Activated CD4-positive, alpha-beta memory T cell treated with anti-CD3 and anti-CD28 coated beads for 36 hours (primary cell): ENCODE data around the gene PPIC. TPM values are rescaled to one million over a fixed set of nuclear protein-coding genes. Genes with fewer than 3 reads are reported as not detected.

Experiments
- CTCF ChIA-PET: fragments of 350-600 bp; sonication (Branson Sonifier 250); formaldehyde crosslinking; loops from one replicate; lab custom pipeline; 2021; ENCODE audit warnings: antibody characterized with exemption, inconsistent platforms; lab: Charles Lee
- POLR2A ChIA-PET: fragments of 350-600 bp; sonication (Branson Sonifier 250); formaldehyde crosslinking; loops from one replicate; lab custom pipeline; 2021; ENCODE audit warnings: antibody characterized with exemption; lab: Charles Lee
- DNase-seq: peaks from one replicate; pipeline ENCODE4 v3.0.0-alpha.2; 2020
- H3K27ac Mint-ChIP-seq: one replicate; pipeline ENCODE4 v1.8.0; 2021; ENCODE audit warnings: mixed read lengths
- H3K27me3 Mint-ChIP-seq: one replicate; pipeline ENCODE4 v1.8.0; 2021; ENCODE audit warnings: mixed read lengths
- H3K36me3 Mint-ChIP-seq: one replicate; pipeline ENCODE4 v1.8.0; 2021; ENCODE audit warnings: mixed read lengths
- H3K4me1 Mint-ChIP-seq: one replicate; pipeline ENCODE4 v1.8.0; 2021; ENCODE audit warnings: low read depth, mixed read lengths
- H3K4me3 Mint-ChIP-seq: one replicate; pipeline ENCODE4 v1.8.0; 2021; ENCODE audit warnings: mild to moderate bottlenecking, mixed read lengths
- H3K9me3 Mint-ChIP-seq: one replicate; pipeline ENCODE4 v1.8.0; 2021; ENCODE audit warnings: mixed read lengths
- intact Hi-C: fragments of 100-400 bp; cut with micrococcal nuclease; formaldehyde crosslinking; loops from one replicate; pipeline ENCODE4 v1.15.1; 2023
- total RNA-seq, 2 experiments: library from RNA; stranded (reverse); gene quantifications; one replicate each; pipeline ENCODE4 v1.2.3, GENCODE V29; 2021

Gene PPIC
- not detected for total RNA-seq

DNA sequence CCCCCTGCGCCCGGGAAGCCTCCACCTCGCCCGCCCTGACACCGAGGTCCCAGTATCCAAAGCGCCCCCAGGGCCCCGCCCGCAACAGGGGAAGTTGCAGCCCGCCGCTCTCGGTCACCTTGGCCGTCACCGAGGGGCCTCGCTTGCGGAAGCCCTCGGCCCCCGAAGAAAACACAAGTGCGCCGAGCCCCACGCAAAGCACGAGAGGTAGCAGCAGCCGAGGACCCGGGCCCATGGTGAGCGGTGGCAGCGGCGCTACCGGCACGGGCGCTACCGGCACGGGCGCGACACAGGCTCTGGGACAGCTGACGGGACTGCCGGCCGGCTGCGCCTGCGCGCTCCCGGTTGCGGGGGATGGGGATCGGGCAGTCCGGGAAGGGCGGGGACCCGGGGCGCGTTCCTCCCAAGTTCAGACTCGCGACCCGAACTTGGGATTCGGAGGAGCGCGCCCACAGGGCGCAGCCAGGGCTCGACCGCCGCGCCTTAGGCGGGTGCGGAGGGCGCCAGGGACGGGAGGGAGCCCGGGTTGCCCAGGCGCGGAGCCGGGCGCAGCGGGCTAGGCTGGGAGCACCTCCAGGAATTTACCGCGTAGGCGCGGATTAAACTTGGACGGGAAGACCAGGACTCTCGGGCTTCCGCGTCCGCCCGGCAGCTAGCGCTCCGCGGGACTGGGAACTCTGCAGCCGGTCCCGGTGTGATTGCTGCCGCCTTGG is at the start of gene PPIC:
Gene PPIC (minus strand): TSS at position 335 of the 713 bp plus-strand sequence. CDS start 100 bp downstream, at position 235.
- H3K4me3 Mint-ChIP-seq = peak within 1 kb of the TSS; percentile 59
- no peaks in the 10 kb centered on the region for H3K9me3 Mint-ChIP-seq
- H3K27ac Mint-ChIP-seq = no peak within 1 kb of the TSS
- ChIA-PET POLR2A (no interaction called here), CTCF (no interaction called here)
- intact Hi-C loops = loop anchor here (5.0 kb wide), 1 partner anchor 56 kb away; no protein-coding TSS in a partner anchor
- DNase-seq = peak; percentile 22
- peaks cover 41% of the 10 kb centered on the region for H3K27me3 Mint-ChIP-seq
- peaks cover 11% of the 10 kb centered on the region for H3K4me1 Mint-ChIP-seq
- H3K36me3 Mint-ChIP-seq = no peaks in the 10 kb centered on the region

DNA sequence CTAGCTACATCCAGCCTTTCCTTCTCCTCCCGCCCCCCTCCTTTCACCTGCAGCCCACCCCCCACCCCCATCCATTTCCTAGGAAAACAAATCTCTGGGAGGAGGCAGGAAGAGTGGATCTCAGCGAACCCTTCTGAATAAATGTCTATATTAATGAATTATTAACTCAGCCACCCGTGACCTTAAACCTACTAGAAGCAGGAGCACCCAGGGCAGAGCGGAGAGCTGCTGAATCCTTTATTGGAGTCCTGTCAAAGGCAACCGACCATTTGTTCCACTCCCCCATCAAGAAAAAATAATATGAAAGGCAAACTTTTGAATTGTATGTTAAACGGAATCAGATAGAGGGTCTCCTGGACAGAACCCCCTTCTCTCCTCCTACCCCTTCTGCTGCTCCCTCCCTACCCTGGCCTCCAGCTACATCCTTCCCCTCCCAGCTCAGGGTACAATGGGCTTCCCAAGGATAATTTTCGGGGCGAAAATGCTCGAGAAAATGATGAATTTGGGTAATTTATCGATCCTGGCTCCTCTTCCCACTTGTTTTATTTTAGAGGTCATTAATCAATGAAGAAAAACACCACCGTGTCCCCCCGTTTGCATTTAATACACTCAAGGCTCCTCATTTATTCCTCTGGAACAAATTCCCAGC is 49.2 kb upstream of the PPIC start:
- intact Hi-C loops = no loop called here
- no peak for DNase-seq
- Mint-ChIP-seq H3K36me3 (no peaks in the 10 kb centered on the region), H3K27me3 (peaks cover 63% of the 10 kb centered on the region), H3K27ac (no peak overlapping the region), H3K4me3 (no peak overlapping the region), H3K4me1 (peaks cover 17% of the 10 kb centered on the region), H3K9me3 (no peaks in the 10 kb centered on the region)
- ChIA-PET POLR2A (no interaction called here), CTCF (no interaction called here)

DNA sequence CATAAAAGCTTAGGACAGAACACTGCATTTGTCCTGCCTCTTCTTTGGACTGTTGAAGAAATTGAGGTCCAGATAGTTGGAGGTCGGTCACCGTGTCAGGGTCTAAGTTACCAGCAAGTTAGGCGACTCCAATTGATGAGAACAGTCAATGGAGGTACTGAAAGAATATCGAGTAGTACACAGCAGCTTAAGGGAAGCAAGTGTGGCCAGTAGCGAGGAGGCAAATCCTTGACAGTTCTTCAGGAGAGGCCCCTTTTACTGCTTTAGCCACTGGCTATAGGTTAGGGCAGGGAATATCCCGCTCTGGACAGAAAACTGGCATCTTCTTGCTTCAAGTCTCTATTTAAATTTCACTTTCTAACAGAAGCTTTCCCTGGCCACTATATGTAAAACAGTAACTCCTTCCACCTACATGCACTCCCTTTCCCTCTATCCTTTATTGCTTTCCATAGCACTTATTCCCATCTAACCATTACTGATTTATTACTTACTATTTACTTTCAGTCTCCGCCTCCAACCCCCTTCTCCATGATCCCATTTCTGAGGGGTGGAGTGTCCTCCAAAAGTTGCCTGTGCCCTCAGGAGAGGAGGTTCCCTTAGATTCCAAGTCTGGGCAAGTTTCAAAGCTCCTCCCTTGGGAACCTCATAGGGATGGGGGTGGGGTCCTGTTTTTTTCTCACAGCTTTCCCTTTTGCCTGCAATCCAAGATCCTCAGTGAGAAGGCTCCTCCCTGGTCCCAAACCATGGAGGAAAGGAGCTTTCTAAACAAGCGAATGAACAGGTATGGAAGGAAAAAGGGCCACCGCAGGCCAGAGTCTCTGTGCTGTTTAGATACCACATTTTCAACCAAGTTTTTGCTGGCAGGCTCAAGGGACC is 48.4 kb upstream of the PPIC start:
- intact Hi-C loops = no loop called here
- no peak overlapping the region for H3K27ac Mint-ChIP-seq
- no peaks in the 10 kb centered on the region for H3K36me3 Mint-ChIP-seq
- no peak for DNase-seq
- H3K9me3 Mint-ChIP-seq = no peaks in the 10 kb centered on the region
- POLR2A ChIA-PET = no interaction called here
- no peak overlapping the region for H3K4me3 Mint-ChIP-seq
- CTCF ChIA-PET = no interaction called here
- peaks cover 60% of the 10 kb centered on the region for H3K27me3 Mint-ChIP-seq
- peaks cover 17% of the 10 kb centered on the region for H3K4me1 Mint-ChIP-seq

DNA sequence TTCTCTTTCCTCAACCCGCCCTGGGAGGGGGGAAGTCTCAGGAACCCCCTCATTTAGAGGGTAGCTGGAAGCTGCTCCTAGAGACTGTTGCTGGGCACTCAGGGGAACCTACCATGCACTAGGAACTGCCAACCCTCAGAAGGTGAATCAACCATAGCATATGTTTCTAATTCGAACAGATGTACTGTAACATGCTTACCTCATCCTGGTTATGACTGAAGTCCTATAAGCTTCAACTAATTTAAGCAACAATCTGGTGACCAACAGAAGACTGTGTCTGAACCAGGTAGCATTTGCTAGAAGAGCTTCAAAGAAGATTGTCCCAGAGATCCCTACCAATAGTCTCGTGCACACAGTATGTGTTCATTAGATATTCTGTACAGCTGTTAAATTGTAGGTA is 46.8 kb upstream of the PPIC start:
- Mint-ChIP-seq H3K36me3 (no peaks in the 10 kb centered on the region), H3K9me3 (no peaks in the 10 kb centered on the region), H3K27me3 (peaks cover 52% of the 10 kb centered on the region), H3K4me1 (peaks cover 10% of the 10 kb centered on the region), H3K27ac (no peak overlapping the region), H3K4me3 (no peak overlapping the region)
- intact Hi-C loops = no loop called here
- ChIA-PET CTCF (no interaction called here), POLR2A (no interaction called here)
- no peak for DNase-seq

DNA sequence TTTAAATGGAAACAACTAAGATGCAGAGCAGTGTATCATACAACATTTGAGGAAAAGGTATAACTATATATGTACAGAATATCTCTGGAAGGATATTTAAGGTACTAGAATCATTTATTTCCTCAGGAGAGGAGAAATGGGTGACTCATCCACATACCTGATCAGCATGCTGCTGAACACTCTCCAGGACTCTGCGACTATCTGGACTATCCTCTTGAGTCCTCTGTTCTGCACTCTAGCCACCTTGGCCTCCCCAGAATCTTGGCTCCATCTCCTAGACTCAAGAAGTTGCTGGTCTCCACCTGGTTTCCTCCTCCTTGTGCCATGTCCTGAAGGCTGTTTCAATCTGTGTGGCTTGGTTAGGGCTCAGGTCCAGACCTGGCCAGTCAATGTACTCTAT is 43.7 kb upstream of the PPIC start:
- CTCF ChIA-PET = no interaction called here
- Mint-ChIP-seq H3K36me3 (no peaks in the 10 kb centered on the region), H3K9me3 (no peaks in the 10 kb centered on the region), H3K27me3 (peaks cover 33% of the 10 kb centered on the region), H3K27ac (no peak overlapping the region), H3K4me3 (no peak overlapping the region), H3K4me1 (no peaks in the 10 kb centered on the region)
- POLR2A ChIA-PET = no interaction called here
- no peak for DNase-seq
- intact Hi-C loops = no loop called here

DNA sequence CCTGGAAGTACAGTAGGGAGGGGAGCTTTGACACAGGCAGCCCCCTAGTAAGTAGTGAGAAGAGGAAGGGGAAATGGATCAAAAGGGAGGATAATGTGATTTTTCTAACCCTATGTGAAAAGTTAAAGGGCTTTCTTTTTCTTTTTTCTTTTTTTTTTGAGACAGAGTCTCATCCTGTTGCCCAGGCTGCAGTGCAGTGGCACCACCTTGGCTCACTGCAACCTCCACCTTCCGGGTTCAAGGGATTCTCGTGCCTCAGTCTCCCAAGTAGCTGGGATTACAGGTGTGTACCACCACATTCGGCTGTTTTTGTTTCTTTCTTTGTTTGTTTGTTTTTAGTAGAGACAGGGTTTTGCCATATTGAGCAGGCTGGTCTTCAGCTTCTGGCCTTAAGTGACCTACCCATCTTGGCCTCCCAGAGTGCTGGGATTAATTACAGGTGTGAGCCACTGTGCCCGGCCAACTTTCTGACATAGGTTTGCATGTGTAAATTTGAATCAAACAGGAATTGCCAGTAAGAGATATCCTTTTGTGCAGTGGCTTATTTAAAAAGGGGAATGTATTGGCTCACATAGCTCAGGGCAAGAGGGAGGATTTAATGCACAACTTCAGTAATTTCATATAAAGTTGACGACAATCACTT is 39.1 kb upstream of the PPIC start:
- Mint-ChIP-seq H3K4me1 (no peaks in the 10 kb centered on the region), H3K9me3 (no peaks in the 10 kb centered on the region), H3K36me3 (no peaks in the 10 kb centered on the region), H3K27me3 (peaks cover 25% of the 10 kb centered on the region), H3K27ac (no peak overlapping the region), H3K4me3 (no peak overlapping the region)
- POLR2A ChIA-PET = no interaction called here
- DNase-seq = no peak
- CTCF ChIA-PET = no interaction called here
- intact Hi-C loops = no loop called here

DNA sequence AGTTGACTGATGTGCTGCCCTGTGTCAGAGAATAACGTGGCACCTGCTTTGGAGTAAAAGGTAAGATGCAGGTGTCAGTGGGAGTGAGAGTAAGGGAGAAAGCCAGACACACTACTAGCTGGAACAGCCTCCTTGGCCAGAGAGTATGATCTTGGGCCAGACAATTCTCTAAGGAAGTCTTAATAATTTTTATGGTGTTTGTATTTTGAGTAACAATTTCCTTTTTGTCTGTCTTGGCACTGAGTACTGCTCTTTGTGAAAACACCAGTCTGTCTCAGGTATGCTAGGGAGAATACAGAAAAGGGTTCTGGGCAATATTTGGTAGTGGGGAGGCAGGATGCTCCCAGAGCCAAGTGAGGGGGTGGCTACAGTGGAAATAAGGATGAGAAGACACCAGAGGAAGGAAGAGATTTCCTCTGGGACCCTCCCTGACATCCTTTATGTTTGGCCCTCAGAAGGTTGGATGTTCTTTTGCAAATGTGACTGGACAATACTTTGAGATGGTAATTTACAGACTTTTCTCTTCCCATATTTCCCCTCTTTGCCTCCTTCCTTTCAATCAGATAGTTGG is 31.9 kb upstream of the PPIC start:
- no peak overlapping the region for H3K4me3 Mint-ChIP-seq
- POLR2A ChIA-PET = no interaction called here
- H3K27me3 Mint-ChIP-seq = peaks cover 16% of the 10 kb centered on the region
- H3K9me3 Mint-ChIP-seq = no peaks in the 10 kb centered on the region
- no peaks in the 10 kb centered on the region for H3K36me3 Mint-ChIP-seq
- intact Hi-C loops = no loop called here
- DNase-seq = no peak
- no peaks in the 10 kb centered on the region for H3K4me1 Mint-ChIP-seq
- no peak overlapping the region for H3K27ac Mint-ChIP-seq
- CTCF ChIA-PET = no interaction called here

DNA sequence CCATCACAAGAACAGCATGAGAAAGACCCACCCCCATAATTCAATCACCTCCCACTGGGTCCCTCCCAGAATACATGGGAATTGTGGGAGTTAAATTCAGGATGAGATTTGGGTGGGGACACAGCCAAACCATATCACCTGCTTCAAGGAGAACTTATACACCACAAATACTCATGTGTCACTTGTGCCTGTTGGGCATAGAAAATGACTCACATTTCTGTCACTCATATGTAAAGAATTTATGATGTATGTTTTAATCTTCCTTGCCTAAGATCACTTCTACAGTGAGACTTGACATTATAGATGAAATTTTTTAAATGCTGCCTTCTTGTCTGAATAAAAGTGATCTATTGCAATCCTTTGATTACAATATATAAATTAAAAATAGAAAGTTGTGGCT is 29.5 kb upstream of the PPIC start:
- peaks cover 14% of the 10 kb centered on the region for H3K27me3 Mint-ChIP-seq
- no peak for DNase-seq
- H3K27ac Mint-ChIP-seq = no peak overlapping the region
- intact Hi-C loops = no loop called here
- H3K4me3 Mint-ChIP-seq = no peak overlapping the region
- no peaks in the 10 kb centered on the region for H3K36me3 Mint-ChIP-seq
- no peaks in the 10 kb centered on the region for H3K4me1 Mint-ChIP-seq
- POLR2A ChIA-PET = no interaction called here
- peaks cover 4% of the 10 kb centered on the region for H3K9me3 Mint-ChIP-seq
- CTCF ChIA-PET = no interaction called here

DNA sequence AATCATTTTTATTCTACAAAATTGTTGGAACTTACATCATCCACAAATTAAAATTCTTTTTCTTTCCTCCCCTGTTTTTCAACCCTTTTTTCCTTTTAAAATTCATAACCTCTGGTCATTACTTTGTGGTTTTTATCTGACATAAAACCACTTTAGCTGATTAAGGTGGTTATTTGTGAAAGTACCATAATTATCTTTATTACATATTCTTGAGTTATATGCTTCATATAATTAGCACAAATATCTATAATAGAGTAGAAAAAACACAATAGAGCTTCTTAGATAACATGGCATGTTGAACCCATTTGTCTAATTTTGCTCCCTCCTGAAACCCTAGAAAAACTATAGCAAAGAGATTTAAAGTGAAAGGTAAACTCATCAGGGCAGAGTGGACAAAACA is 22.9 kb upstream of the PPIC start:
- Mint-ChIP-seq H3K4me3 (no peak overlapping the region), H3K27me3 (peaks cover 8% of the 10 kb centered on the region), H3K4me1 (no peaks in the 10 kb centered on the region), H3K9me3 (peaks cover 4% of the 10 kb centered on the region), H3K27ac (no peak overlapping the region), H3K36me3 (no peaks in the 10 kb centered on the region)
- ChIA-PET POLR2A (no interaction called here), CTCF (interaction anchor here (0.8 kb wide), 1 partner anchor 11 kb away, joined by 3 read pairs; no protein-coding TSS in a partner anchor)
- intact Hi-C loops = no loop called here
- DNase-seq = no peak

DNA sequence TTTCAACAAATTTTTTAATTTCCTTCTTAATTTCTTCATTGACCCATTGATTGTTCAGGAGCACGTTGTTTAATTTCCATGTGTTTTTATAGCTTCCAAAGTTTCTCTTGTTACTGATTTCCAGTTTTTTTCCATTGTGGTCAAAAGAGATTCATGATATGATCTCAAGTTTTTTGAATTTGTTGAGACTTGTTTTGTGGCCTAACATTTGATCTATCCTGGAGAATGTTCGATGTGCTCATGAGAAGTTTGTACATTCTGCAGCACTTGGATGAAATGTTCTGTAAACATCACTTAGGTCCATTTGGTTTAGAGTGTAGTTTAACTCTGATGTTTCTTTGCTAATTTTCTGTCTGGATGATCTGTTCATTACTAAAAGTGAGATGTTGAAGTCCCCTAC is 14.7 kb upstream of the PPIC start:
- DNase-seq = no peak
- peaks cover 7% of the 10 kb centered on the region for H3K9me3 Mint-ChIP-seq
- intact Hi-C loops = no loop called here
- no peak overlapping the region for H3K27ac Mint-ChIP-seq
- POLR2A ChIA-PET = no interaction called here
- peaks cover 13% of the 10 kb centered on the region for H3K27me3 Mint-ChIP-seq
- CTCF ChIA-PET = no interaction called here
- no peaks in the 10 kb centered on the region for H3K4me1 Mint-ChIP-seq
- no peak overlapping the region for H3K4me3 Mint-ChIP-seq
- H3K36me3 Mint-ChIP-seq = no peaks in the 10 kb centered on the region

DNA sequence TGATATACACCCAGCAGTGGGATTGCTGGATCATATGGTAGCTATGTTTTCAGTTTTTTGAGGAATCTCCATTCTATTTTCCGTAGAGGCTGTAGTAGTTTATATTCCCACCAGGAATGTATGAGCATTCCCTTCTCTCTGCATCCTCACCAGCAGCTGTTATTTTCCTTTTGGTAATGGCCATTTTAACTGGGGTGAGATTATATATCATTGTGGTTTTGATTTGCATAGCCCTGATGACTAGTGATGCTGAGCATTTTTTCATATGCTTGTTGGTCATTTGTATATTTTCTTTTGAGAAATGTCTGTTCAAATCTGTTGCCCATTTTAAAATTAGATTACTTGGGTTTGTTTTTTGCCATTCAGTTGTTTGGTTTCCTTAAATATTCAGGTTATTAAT is 11.2 kb upstream of the PPIC start:
- Mint-ChIP-seq H3K9me3 (peaks cover 7% of the 10 kb centered on the region), H3K4me3 (no peak overlapping the region), H3K27ac (no peak overlapping the region), H3K27me3 (peaks cover 24% of the 10 kb centered on the region), H3K4me1 (no peaks in the 10 kb centered on the region), H3K36me3 (no peaks in the 10 kb centered on the region)
- POLR2A ChIA-PET = no interaction called here
- CTCF ChIA-PET = no interaction called here
- intact Hi-C loops = no loop called here
- no peak for DNase-seq

DNA sequence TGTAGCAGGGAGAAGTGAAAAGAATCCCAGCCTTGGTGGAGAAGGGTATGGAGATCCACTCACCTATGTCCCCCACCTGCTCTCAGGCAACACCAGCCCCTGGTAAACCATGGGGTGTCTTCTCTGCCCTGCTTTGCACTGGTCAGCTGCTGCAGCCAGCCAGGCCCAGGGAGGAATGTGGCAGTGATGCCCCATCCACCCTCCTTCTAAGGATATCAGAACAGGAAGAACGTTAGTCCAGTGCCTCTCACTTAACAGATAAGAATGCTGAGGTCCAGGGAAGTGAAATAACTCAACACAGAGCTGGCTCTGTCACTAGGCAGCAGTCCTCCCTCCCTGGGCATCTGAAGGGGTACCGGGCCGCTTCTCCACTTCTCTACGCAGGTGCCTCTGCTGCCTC is 9.7 kb upstream of the PPIC start:
- no peak for DNase-seq
- Mint-ChIP-seq H3K27ac (no peak overlapping the region), H3K9me3 (peaks cover under 1% of the 10 kb centered on the region), H3K4me1 (no peaks in the 10 kb centered on the region), H3K4me3 (no peak overlapping the region), H3K27me3 (peaks cover 24% of the 10 kb centered on the region), H3K36me3 (no peaks in the 10 kb centered on the region)
- ChIA-PET POLR2A (no interaction called here), CTCF (no interaction called here)
- intact Hi-C loops = no loop called here
